Fibroblast of gingiva (primary cell): ENCODE data around the gene TIMM13.

Source experiments
- DNase-seq: peaks from one replicate; pipeline ENCODE4 v3.0.0-alpha.2; 2011; ENCODE audit warnings: low read depth

The TIMM13 gene

GRCh38 chr19:2454962-2455850 lies 27.8 kb upstream of the TIMM13 start:
- no peak for DNase-seq

GRCh38 chr19:2454199-2454961 lies 27.0 kb upstream of the TIMM13 start:
- DNase-seq, result no peak

- no peak for DNase-seq
Observed at GRCh38 chr19:2453431-2454025, 26.1 kb upstream of the TIMM13 start.

- DNase-seq, result no peak
Observed at GRCh38 chr19:2451741-2452140, 24.4 kb upstream of the TIMM13 start.

GRCh38 chr19:2451138-2451537 lies 23.8 kb upstream of the TIMM13 start:
- DNase-seq, result no peak

GRCh38 chr19:2449019-2449418 lies 21.6 kb upstream of the TIMM13 start:
- peak; percentile 18 for DNase-seq

GRCh38 chr19:2446381-2446780 lies 19.0 kb upstream of the TIMM13 start:
- no peak for DNase-seq

- DNase-seq, result no peak
Observed at GRCh38 chr19:2444251-2445002, 17.0 kb upstream of the TIMM13 start.

- DNase-seq, result no peak
Observed at GRCh38 chr19:2443785-2444182, 16.4 kb upstream of the TIMM13 start.

GRCh38 chr19:2443116-2443784 lies 15.9 kb upstream of the TIMM13 start:
- DNase-seq, result no peak

GRCh38 chr19:2441096-2441752 lies 13.8 kb upstream of the TIMM13 start:
- DNase-seq, result no peak

GRCh38 chr19:2440515-2440914 lies 13.1 kb upstream of the TIMM13 start:
- no peak for DNase-seq

- DNase-seq, result no peak
Observed at GRCh38 chr19:2438178-2438577, 10.8 kb upstream of the TIMM13 start.

GRCh38 chr19:2436926-2437325 lies 9.5 kb upstream of the TIMM13 start:
- DNase-seq, result no peak

GRCh38 chr19:2436384-2436783 lies 9.0 kb upstream of the TIMM13 start:
- no peak for DNase-seq

- no peak for DNase-seq
Observed at GRCh38 chr19:2434721-2435265, 7.4 kb upstream of the TIMM13 start.

- no peak for DNase-seq
Observed at GRCh38 chr19:2434267-2434666, 6.9 kb upstream of the TIMM13 start.

GRCh38 chr19:2433854-2434253 lies 6.5 kb upstream of the TIMM13 start:
- no peak for DNase-seq

GRCh38 chr19:2432131-2432848 lies 4.9 kb upstream of the TIMM13 start:
- no peak for DNase-seq
